ENCODE data around the gene TPRG1L.

The TPRG1L gene

GRCh38 chr1:3663999-3664699, 39.3 kb downstream of the TPRG1L start:
- DNase-seq (ENCODE audit: low read depth): no peak

DNA sequence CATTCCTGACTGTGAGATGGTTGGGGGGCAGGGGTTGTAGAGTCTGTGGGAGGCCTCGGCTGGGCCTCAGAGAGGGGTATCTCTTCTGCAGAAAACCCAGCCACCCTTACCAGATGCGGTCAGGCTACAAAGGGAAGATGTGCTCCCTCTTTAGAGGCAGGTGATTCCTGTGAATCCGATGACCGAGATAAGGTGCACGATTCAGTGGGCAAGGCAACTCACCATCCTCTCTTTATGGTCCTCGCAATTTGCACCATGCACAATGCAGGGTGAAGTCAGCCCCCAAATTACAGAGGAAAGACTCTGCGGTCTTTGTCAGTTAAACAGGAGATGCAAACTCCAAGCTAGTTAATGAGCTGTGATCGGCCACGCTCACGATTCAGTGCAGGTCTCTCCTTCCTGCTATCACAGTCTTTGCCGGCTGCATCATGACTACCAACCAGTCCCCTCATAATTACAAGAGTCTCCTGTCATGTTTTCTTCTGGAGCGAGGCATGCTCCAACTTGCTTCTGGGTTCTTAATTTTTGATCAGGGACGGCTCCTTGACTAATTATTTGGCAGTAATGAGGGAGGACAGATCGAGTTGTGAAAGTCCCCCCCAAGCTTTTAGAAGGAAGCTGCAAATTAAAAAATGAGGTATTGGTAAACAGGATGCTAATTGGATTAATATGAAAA, 40.0 kb downstream of the TPRG1L start:
- no peak for DNase-seq (ENCODE audit: low read depth)

GRCh38 chr1:3668148-3668547, 43.3 kb downstream of the TPRG1L start:
- DNase-seq (ENCODE audit: low read depth): no peak

- no peak for DNase-seq (ENCODE audit: low read depth)
These were observed 43.9 kb downstream of the TPRG1L start for GRCh38 chr1:3668585-3669300.

- no peak for DNase-seq (ENCODE audit: low read depth)
These were observed 44.6 kb downstream of the TPRG1L start for GRCh38 chr1:3669421-3669821.

GRCh38 chr1:3669971-3670431, 45.2 kb downstream of the TPRG1L start:
- no peak for DNase-seq (ENCODE audit: low read depth)

DNA sequence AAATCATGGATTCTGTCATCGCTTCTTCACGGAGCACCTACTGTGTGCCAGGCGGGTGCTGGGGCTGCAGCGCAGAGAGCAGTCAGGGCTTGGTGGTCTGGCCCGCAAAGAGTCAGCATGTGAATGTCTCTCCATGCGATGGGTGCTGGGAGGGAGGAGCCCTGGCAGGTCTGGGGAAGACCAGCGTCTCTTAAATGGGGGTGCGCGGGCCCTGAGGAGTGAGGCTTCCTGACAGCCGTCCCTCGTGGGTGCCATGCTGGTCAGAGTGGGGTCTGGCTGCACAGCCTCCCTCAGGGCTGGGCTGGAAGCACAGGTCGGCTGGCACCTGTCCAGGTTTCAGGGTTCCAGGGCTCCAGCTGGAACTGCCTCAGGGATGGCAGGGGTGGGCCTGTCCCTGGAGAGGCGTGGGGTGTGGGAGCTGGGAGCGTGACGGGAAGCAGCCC, 46.0 kb downstream of the TPRG1L start:
- DNase-seq (ENCODE audit: low read depth): no peak

DNA sequence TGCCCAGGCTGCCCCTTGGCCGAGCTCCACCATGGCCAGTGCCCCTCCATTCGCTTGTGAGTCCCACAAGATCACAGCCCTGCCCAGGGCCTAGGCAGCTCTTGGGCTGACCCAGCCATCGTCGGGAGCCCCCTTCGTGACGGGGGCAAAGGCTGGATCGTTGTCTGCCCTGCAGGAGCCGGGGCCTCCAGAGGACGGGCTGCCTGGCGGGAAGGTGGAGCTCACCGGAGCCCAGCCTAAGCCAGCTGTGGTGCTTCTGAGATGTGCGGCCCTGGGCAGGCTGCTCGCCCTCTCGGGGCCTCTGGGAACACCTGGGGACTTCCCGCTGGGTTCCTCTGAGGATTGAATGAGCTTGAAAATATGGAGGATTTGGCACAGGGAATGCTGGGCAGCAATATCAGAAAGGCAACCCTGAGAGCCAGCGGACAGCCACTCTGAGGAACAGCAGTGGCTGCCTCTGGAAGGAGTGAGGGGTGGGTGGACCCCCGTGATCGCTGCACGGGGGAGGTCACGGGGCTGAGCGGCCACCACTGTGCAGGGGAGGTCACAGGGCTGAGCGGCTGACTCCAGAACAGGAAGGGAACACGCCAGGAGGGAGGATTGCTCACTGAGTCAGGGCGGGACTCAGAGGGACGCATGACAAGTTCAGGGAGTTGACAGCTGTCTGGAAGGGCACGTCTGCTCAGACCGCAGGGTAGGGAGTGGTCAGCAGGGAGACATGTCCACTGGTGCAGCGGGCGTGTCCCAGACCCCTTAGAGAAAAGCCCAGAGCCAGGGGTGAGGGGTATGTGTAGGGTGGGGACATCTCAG, 46.8 kb downstream of the TPRG1L start:
- no peak for DNase-seq (ENCODE audit: low read depth)

DNA sequence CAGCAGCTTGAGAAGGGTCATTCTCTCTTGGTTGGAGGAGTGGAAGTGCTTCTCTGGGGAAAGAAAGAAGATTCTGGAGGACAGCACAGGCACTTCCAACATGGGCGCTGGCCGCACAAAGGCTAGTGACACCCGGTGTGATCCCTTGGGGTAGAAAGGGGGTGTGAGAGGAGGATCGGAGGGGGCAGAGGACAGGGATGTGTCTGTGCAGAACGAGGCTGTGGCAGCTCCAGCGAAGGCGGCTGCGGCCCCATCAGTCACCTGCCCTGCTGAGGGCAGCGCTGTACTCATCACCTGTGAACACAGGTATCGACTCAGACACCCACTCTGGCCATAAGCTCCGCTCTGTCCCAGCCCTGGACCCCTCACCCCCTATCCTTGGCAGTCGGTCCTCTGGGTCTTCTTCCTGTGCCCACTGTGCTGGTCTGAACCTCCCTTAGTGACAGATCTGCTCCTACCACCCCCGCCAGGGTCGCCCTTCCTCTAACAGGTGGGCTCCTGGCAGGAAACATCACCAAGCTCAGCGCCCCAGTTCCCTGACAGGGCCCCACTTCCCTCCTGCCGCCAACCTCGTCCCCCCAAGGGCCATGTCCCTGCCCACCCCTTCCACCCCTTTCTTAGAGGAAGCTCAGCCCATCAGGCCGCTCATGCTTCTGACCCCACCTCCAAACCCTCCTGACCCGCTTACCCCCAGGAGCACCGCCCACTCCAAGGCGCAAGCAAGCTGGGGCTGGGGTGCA, 47.6 kb downstream of the TPRG1L start:
- DNase-seq (ENCODE audit: low read depth): no peak

- DNase-seq (ENCODE audit: low read depth): no peak
These were observed 48.2 kb downstream of the TPRG1L start for GRCh38 chr1:3672971-3673361.

- no peak for DNase-seq (ENCODE audit: low read depth)
These were observed 48.7 kb downstream of the TPRG1L start for GRCh38 chr1:3673381-3674099.

DNA sequence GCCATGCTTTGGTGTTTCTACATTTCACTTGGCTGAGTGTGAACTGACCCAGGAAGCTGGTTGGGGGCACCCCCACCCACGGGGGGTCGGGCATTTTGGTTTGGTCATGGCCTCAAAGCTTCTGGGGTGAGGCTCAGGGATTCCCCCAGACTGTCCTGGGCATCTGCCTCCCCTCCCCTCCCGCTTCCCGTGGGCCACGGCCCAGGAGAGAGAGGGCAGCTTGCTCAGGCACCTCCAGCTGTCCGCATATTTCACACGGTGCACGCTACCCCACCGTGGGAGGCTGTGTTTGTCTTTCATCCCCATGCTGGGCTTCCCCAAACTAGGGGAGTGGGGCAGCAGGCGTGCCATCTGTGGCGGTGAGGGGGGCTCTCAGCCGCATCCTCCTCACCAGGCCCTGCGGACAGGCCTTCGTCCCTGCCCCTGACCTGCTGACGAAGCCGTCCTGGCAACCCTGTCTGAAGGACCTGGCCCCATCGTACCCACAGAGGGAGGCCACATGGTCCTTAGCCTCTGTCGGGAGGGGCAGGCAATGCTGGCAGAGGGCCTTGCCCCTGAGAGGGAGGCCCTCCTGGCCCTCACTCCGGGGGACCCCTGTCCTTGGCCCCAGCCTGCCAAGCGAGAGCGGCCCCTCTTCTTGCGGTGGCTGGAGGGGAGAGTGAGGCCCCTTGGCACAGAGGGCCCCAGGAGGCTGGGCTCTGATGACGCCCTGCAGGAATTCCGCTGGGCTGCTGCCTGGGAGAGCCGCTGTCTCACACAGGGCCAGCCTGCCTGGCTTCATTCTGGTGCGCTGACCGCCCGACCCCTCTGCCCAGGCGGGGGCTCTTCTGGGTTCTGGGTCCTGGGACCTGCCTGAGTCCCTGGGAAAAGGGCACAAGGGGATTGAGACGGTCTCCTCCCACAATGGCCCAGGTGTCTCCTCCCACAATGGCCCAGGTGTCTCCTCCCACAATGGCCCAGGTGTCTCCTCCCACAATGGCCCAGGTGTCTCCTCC, 49.6 kb downstream of the TPRG1L start:
- DNase-seq (ENCODE audit: low read depth): no peak

- no peak for DNase-seq (ENCODE audit: low read depth)
These were observed 50.6 kb downstream of the TPRG1L start for GRCh38 chr1:3675436-3675835.

DNA sequence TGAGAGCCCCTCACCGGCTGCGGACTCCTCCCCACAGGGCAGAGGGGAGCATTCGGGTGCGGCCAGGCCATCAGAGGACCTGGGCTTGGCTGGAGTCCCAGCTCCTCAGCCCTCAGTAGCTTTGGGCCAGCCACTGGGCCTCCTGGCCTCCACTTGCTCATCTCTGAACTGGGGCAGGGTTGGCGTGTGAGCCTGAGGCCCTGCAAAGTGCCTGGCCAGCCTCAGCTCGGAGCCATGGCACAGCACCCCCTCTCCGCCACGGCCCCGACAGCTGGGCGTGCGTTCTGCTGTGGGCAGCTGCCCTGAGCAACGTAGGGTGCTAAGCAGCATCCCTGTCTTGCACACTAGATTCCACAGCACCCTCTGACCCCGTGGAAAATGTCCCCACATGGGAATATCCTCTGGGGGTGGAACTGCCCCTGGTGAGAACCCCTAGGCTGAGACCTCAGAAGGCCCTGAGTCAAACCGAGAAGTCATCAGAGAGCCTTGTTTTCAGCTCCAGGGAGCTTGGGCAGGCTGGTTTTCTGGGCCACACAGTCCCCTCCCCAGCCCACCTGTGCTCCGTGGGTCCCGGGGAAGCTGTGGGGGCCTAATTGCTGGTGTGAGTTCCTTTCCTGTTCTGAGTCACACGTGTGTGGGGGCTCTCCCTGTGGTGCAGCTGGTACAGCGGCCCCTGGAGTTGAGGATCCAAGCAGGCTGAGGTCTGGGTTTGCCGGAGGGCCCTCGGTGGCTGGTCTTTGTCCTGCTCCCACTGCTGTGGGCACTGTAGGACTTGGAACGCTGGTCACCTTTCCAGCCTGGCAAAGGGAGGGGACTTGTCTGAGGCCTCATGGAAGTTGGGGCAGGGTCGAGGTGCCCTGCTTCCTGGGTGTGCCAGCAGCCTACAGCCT, 52.0 kb downstream of the TPRG1L start:
- DNase-seq (ENCODE audit: low read depth): no peak

DNA sequence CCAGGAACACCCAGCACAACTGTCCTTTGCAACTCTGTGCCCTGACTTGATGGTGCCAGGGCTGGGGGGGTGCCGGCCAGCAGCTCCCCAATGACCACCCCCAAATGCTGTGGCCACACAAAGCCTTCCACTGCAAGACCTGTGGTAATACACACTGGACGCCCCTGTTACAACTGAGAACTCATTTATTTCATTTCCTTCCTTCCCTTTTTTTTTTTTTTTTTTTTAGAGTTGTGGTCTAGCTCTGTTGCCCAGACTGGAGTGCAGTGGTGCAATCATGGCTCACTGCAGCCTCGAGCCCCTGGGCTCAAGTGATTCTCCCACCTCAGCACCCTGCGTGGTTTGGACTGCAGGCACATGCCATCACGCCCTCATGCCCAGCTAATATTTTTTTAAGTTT, 52.7 kb downstream of the TPRG1L start:
- no peak for DNase-seq (ENCODE audit: low read depth)

- no peak for DNase-seq (ENCODE audit: low read depth)
These were observed 53.7 kb downstream of the TPRG1L start for GRCh38 chr1:3678361-3679097.

DNA sequence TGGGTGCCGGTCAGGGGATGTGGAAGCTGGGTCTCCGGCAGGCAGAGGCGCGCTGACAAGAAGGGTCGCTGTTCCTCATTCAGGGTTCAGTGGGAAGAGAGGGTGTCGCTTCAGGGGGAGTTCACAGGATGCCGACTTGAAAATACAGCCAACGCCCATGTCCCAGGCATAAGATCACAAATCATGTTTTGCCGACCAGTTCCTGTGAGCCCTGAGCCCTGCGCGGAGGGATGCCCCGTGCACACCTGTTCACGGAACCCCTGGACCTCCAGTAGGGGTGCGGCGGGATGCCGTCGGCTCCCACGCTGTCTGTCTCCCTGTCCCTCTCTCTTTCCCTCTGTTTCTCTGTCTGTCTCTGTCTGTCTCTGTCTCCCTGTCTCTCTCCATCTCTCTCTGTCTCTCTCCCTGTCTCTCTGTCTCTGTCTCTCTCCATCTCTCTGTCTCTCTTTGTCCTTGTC, 54.3 kb downstream of the TPRG1L start:
- no peak for DNase-seq (ENCODE audit: low read depth)
